Stimulated activated CD4-positive, alpha-beta T cell treated with anti-CD3 and anti-CD28 coated beads, TNF-alpha, amount 100 ng/mL, for 48 hours (primary cell): ENCODE results near the gene ASTN2.

Source experiments
- DNase-seq, 3 donors: peaks; one replicate each; pipeline ENCODE4 v3.0.0-alpha.2; 2020; ENCODE audit warnings: low read depth in 3 of 3

ASTN2 gene

GRCh38 chr9:116632990-116633838 is 781.6 kb downstream of the ASTN2 start:
- DNase-seq, result no peak

- no peak for DNase-seq
Measured at GRCh38 chr9:116629634-116630033, 785.2 kb downstream of the ASTN2 start.

DNA sequence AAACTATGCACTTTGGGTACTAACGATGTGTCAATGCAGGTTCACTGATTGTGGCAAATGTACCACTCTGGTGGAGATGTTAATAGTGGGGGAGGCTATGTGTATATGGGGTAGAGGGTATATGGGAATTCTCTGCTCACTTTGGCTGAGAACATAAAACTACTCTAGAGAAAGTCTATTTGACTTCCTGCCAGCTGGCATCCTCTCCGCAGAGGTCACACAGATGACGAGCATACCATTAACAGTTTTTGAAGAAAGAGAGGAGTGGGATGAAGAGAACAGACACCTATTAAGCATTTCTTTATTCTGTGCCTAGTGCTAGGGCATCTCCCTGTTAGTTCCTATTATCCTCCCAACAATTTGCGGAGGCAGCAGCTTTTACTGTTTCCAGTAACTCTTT is 786.1 kb downstream of the ASTN2 start:
- no peak for DNase-seq

GRCh38 chr9:116627433-116627832 is 787.4 kb downstream of the ASTN2 start:
- no peak for DNase-seq

DNA sequence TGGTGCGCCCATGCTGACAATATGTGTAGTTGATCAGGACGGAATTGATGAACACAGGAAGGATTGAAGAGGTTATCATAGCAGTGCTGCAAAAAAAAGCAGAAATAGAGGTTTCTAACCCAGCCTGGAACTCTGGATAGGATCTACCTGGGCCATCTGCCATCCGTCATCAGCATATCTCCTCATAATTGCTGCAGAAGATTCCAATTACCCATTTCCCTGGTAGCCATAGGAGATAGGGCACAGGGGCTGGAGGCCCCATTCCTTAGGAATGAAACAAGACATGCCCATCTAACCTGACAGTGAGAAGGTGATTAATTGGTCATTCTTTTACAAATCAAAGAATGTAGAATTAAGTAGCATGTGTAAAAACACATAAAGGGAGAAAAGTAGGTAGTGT is 788.1 kb downstream of the ASTN2 start:
- DNase-seq, result no peak

DNA sequence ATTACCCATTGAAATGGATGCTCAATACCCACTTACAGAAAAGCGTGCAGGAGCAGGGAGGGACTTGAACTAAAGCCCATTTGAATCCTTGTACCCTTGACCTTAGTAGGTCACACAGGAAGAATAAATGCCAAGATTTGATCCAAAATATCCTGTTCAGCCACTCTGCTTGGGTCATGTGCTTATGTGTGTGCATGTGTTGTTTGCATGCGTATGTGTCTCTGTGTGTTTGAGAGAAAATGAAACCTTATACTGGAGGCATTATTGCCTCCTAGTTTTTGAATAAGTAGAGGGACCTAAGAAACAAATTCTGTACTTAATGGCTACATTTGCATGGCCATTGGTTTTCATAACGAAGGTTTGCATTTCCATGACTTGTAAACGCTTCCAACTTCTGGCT is 791.1 kb downstream of the ASTN2 start:
- DNase-seq, result no peak

GRCh38 chr9:116617389-116617788 is 797.5 kb downstream of the ASTN2 start:
- DNase-seq, result no peak

DNA sequence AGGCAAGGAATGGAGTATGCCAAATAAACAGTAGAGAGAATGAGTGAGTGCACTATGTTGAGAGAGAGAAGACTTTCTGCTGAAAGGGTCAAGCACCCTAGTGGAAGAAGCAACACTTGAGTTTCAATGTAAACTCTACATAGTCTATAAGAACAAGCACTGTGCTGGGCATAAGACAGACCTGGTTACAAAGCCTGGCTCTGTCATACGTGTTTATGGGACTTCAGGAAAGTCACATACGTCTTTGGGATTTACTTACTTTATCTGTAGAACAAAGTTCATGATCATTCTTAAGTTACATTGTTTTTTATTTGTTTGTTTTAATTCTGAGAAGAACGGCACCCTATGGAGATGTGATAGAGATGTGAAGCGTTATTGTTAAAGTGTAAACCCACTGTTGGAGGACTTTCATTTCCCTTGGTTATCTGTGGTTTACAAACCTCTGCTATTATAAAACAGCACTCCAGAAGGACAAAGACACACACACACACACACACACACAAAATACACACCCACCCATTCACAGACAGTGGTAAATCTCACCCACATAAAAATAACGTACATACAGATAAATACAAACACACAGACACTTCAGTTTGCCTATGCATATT is 798.4 kb downstream of the ASTN2 start:
- no peak for DNase-seq

DNA sequence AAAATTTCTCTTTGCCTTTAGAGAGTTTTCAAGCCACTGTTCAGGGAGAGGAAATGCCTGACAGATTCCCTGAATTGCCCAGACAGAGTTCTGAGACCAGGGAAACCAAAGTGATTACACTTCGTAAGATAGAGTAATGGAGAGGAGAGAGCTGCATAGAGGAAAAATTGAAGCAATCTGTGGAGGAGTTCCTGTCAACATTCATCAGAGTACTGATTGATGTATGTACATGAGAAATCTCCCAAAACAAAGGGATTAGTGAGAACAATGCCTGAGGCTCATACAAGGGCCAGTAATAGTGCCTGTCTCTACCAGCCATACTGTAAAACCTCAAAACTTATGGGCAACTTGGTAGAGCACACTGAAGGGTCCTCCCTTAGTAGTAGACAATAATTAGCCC is 806.8 kb downstream of the ASTN2 start:
- no peak for DNase-seq

DNA sequence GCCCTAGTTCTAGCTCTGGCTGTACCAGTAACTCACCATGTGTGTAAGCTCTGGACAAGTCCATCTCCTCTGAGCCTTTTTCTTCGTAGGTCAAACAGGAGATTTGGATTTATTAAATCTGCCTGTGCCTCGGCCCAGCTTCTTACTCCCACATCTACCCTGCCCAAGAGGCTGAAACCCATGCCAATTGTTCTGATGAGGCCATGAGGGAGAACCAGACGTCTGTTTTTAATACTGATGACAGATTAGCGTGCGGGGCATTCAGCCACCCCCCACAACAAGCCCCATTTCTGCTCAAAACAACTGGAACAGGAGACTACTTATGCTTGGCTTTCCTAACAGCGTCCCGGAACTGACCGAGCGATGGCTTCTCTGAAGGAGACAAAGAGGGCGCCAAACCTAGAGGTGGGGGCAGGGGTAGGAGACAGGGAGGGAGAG is 808.9 kb downstream of the ASTN2 start:
- no peak for DNase-seq

- no peak for DNase-seq
Measured at GRCh38 chr9:116605060-116605459, 809.8 kb downstream of the ASTN2 start.

DNA sequence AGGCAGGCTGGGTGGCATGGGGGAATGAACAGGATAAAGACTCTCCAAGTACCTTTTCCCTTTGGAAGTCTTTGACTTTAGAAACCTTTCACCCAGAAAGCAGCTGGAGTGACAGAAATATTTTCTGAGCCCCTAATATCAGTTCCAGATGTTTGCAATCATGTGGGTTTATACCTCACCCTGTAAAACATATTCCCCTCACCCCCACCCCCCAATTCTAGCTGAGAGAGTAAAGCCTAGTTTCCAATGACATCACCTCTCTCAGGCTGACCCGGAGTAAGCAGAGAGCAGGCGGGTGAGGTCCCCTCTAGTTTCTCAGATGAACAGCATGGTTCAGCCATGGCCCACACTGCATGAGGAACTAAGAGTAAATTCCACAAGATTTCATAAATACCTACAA is 810.6 kb downstream of the ASTN2 start:
- DNase-seq, result no peak

DNA sequence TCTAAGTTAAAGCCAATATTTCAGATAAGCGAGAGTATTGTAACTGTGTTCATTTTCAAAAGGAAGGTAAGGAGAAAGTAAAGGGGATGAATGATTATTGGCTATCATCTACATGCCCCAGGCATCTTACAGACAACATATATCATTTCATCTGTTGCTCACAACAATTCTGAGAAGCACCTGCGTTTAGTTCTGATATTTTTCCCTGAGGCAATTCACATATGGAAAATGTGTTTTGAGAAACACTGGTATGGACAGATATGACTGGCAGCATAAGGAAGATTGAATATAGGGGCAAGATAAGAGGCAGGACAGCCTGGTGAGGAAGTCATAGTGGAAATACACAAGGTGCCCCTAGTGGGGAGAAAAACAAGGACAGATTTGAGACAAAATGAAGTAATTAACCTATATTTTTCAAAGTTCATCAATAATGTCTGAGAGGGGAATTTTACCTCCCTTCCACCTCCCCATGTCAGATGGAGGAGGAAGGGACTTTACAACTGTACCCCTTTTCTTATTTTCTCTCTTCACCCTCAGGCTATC is 815.4 kb downstream of the ASTN2 start:
- DNase-seq, result no peak

- DNase-seq, result no peak
Measured at GRCh38 chr9:116596646-116597045, 818.2 kb downstream of the ASTN2 start.

DNA sequence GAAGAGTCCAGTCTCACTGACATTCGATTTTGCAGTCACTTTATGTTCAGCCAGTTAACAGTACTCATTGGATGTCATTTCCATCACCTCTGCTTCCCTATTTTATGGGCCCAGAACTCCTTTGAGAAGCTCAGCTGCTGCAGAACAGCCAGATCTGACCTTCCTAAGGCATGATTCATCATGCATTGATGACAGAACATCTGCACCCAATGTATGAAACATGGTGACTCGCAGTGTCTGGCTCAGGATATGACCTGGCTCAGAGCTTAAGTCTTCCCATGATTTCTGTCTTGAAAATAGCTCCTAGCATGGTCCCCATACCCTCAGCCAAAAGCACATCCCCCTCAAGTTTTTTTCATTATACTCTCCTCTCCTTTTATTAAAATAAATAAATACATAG is 820.3 kb downstream of the ASTN2 start:
- no peak for DNase-seq

- no peak for DNase-seq
Measured at GRCh38 chr9:116592970-116593369, 821.9 kb downstream of the ASTN2 start.

DNA sequence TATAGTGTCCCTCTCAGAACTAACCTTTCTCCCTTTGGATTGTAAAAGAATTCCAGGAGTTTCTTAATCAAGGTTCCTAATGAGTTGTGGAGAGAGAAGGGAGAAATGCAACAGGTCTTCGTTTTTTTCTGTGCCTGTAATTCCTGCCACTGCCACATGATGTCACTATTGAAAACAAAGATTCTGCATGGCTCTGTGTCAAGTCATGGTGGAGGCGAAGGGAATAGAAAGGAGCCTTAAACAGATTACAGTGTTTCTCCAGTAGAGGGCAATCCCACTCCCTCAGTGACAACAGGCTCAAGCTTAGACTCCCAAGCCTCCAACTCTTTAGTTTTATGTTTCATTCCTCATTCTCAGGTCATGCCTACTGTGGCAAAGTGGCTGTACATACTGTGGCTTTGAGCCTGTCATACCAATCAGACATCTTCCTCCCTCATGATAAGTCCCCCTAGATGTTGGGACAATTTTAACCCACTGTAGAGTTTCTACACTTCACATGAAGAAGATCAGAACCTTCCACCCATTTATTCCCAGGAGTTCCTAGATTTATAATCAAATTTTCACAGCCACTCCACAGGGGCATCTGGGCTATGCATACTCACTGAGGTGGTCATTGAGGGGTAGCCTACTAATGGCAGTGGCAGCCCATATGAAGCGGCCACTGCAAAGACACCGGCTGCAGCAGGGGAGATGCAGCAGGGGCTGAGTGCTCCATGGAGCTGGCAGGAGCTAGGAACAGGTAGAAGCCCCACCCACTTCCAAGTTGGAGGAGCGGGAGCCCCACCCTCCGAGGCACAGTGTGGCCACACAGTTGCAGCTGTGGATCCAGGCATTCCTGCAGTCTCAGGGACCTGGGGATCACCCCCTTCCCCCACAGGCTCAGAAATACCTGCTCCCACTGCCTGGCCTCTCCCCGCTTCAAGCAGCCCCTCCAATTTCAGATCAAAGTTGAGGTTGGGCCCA is 825.2 kb downstream of the ASTN2 start:
- peak in 1 of 3 donors; percentile 1 for DNase-seq

DNA sequence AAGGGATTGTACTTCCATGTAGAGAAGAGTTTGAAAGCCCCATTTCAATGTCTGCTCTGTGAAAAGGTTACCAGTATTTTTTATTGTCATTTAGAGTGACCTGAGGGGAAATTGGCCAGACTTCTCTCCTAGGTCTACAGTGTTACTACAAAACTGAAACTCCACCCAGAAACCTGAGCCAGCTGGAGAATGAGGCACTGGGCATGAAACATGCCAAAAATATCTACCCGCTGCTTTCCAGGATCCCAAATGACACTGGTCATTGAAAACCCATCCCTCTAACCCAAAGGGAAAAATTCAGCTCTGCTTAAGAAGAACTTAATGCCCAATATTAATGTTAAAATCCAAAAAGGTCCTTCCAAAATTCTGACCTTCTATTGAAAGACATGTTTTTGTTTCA is 826.9 kb downstream of the ASTN2 start:
- DNase-seq, result no peak

DNA sequence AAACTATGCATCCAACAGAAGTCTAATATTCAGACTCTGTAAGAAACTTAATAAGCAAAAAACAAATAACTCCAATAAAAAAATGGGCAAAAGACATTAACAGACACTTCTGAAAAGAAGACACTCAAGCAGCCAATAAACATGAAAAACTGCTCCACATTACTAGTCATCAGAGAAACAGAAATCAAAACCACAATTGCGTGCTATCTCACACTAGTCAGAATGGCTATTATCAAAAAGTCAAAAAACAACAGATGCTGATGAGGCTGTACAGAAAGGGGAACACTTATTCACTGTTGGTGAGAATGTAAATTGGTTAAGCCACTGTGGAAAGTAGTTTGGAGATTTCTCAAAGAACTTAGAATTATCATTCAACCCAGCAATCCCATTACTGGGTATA is 829.0 kb downstream of the ASTN2 start:
- no peak for DNase-seq

DNA sequence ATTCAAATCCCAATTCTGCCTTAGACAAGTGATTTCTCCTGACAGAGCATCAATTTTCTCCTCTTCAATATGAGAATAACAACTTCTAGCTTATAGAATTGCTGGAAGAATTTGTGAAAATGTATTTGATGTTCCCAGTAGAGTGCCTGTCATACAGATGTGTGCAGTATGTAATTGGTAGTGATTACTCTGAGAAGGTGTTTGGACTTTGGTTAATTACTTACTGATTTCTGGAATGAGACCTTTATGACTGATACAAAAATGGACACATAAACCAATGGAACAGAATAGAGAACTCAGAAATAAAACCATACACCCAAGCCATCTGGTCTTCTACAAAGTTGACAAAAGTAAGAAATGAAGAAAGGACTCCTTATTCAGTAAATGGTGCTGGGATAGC is 829.7 kb downstream of the ASTN2 start:
- no peak for DNase-seq

DNA sequence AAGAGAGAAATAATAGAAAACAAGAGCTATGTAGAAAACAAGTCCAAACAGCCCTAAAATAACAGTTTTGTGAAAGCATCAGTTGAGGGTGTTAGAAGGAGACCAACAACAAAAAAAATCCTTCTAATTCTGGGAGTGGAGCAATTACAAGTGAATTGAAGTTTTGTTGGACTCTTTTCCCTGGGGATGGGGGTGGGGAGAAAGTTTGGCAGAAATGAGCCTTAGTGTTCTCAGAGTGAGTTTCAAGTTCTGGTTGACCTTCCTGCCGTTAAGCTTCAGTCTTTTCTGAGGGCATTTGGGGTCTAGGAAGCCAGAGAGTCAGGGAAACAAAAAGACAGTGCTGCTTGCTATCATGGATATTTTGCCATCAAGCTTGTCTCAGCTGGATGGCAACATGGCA is 834.0 kb downstream of the ASTN2 start:
- no peak for DNase-seq

DNA sequence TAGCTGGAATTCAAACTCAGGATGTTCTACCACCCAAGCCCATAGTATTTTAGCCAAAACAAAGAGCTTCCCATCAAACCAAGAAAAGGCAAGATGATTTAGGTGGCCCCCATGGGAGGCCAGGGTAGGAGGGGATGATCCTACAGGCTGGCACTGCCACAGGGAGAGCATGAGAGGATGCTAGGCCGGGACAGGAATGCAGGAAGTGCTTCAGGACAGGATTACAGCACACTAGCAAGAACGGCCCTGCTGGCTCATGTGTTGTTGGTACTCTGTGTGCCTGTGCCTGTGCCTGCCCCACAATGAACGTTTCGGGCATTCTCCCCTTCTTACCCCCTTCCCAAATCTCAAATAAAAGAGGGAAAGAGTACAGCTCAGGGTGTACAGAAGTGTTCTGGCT is 838.5 kb downstream of the ASTN2 start:
- DNase-seq, result no peak
